HepG2 (cell line): Measurements from ENCODE around the gene SLC4A11. TPM values are rescaled to one million over a fixed set of nuclear protein-coding genes. Genes with fewer than 3 reads are reported as not detected.

Source experiments
- AKAP8 ChIP-seq: sonication (generic); formaldehyde crosslinking; IDR thresholded peaks from 2 replicates; pipeline ENCODE4 v1.5.1; 2020; ENCODE audit warnings: mild to moderate bottlenecking, missing genetic modification reagents
- CREB3 ChIP-seq: sonication (generic); formaldehyde crosslinking; IDR thresholded peaks from 2 replicates; pipeline ENCODE4 v1.5.0; 2020; ENCODE audit warnings: missing genetic modification reagents
- DRAP1 ChIP-seq: IDR thresholded peaks from 2 replicates; pipeline ENCODE4 v1.6.1; 2016; ENCODE audit warnings: missing genetic modification reagents, missing compliant biosample characterization
- ELK4 ChIP-seq: sonication (generic); formaldehyde crosslinking; IDR thresholded peaks from 2 replicates; pipeline ENCODE4 v1.9.0; 2021; ENCODE audit warnings: missing genetic modification reagents, borderline replicate concordance
- FOXA3 ChIP-seq: IDR thresholded peaks from 2 replicates; pipeline ENCODE4 v1.6.1; 2016; ENCODE audit warnings: missing genetic modification reagents, missing compliant biosample characterization
- GABPB1 ChIP-seq: IDR thresholded peaks from 2 replicates; pipeline ENCODE4 v1.6.1; 2016; ENCODE audit warnings: mild to moderate bottlenecking, missing genetic modification reagents, moderate library complexity, missing compliant biosample characterization
- HNF4G ChIP-seq, 2 experiments: sonication (generic) in 1 of 2; formaldehyde crosslinking in 1 of 2; IDR thresholded peaks; 2 replicates each; pipeline versions ENCODE4 v1.4.0 to v1.6.1; 2011 to 2020; ENCODE audit warnings: borderline replicate concordance in 2 of 2, low read depth in 2 of 2, mild to moderate bottlenecking in 2 of 2, low read length in 1 of 2, missing genetic modification reagents in 1 of 2, moderate library complexity in 1 of 2
- KLF15 ChIP-seq: sonication (generic); formaldehyde crosslinking; IDR thresholded peaks from 2 replicates; pipeline ENCODE4 v1.8.1; 2023; ENCODE audit warnings: borderline replicate concordance, mild to moderate bottlenecking, inconsistent platforms, missing genetic modification reagents, mixed read lengths
- MTA3 ChIP-seq: sonication (generic); formaldehyde crosslinking; IDR thresholded peaks from 2 replicates; pipeline ENCODE4 v1.4.0; 2020; ENCODE audit warnings: missing genetic modification reagents
- MXD3 ChIP-seq: IDR thresholded peaks from 2 replicates; pipeline ENCODE4 v1.6.1; 2016; ENCODE audit warnings: mild to moderate bottlenecking, missing biosample characterization, missing genetic modification reagents
- NFE2L1 ChIP-seq: sonication (generic); formaldehyde crosslinking; IDR thresholded peaks from 2 replicates; pipeline ENCODE4 v1.4.0; 2020; ENCODE audit warnings: missing genetic modification reagents, mild to moderate bottlenecking, borderline replicate concordance
- NFKBIZ ChIP-seq: IDR thresholded peaks from 2 replicates; pipeline ENCODE4 v1.6.1; 2018; ENCODE audit warnings: missing genetic modification reagents, missing compliant biosample characterization
- RAD51 ChIP-seq: fragments of 450-650 bp; IDR thresholded peaks from 2 replicates; pipeline ENCODE4 v1.6.1; 2016; ENCODE audit warnings: borderline replicate concordance
- TRIM22 ChIP-seq: fragments of 450-650 bp; IDR thresholded peaks from 2 replicates; pipeline ENCODE4 v1.6.1; 2017
- YY1 ChIP-seq: IDR thresholded peaks from 2 replicates; pipeline ENCODE4 v1.6.1; 2011; ENCODE audit warnings: low read length, low read depth, moderate library complexity, mild to moderate bottlenecking; ENCODE audit not compliant: insufficient read depth, insufficient replicate concordance
- ZBTB34 ChIP-seq: sonication (generic); formaldehyde crosslinking; IDR thresholded peaks from 2 replicates; pipeline ENCODE4 v1.8.0; 2022; ENCODE audit warnings: mild to moderate bottlenecking, missing genetic modification reagents
- ZFP91 ChIP-seq: sonication (generic); formaldehyde crosslinking; IDR thresholded peaks from 2 replicates; pipeline ENCODE4 v1.9.0; 2022; ENCODE audit warnings: missing genetic modification reagents, mild to moderate bottlenecking, borderline replicate concordance
- ZNF138 ChIP-seq: sonication (generic); formaldehyde crosslinking; IDR thresholded peaks from 2 replicates; pipeline ENCODE4 v1.5.0; 2020; ENCODE audit warnings: mild to moderate bottlenecking, low read depth, missing genetic modification reagents
- polyA plus RNA-seq, 8 experiments: library from polyadenylated mRNA; depleted of rRNA in 3 of 8; stranded (reverse) in 7 of 8; unstranded in 1 of 8; fragments of >200 nt; fragmentation: Illumina TruSeq in 4 of 8; extraction: Trizol in 4 of 8; gene quantifications; 2 replicates each; pipeline versions ENCODE4 v1.2.1 to v1.2.3, GENCODE V29; 2011 to 2016; ENCODE audit warnings: low read depth in 4 of 8, missing spikeins in 1 of 8, mixed read lengths in 1 of 8; ENCODE audit not compliant: insufficient read depth in 1 of 8
- total RNA-seq, 5 experiments: library from RNA; depleted of rRNA; stranded (reverse); fragments of >200 nt; fragmentation: Illumina TruSeq; extraction: Trizol; gene quantifications; 2 replicates each; pipeline ENCODE4 v1.2.3, GENCODE V29; 2016; ENCODE audit warnings: low read depth in 1 of 5

The SLC4A11 gene
- total and polyA plus RNA-seq, 2 of the 13 experiments (the other 11 are each of a cell fraction or from before 2014, with no cell fraction given), result 3.9 to 27.0 TPM

- TF ChIP-seq ZBTB34 (CRISPR knock-in tag) (0 out of 2 replicates have a peak, but pooled peaks have one; percentile 57), TRIM22 (no peak), MTA3 (CRISPR knock-in tag) (no peak), ZNF138 (no peak), RAD51 (no peak), MXD3 (CRISPR knock-in tag) (no peak; the same call in 1 of the 2 replicates), DRAP1 (CRISPR knock-in tag) (peak; percentile 50; the same call in 1 of the 2 replicates), NFKBIZ (CRISPR knock-in tag) (no peak), ZFP91 (peak; percentile 84), AKAP8 (peak; percentile 88; the same call in 1 of the 2 replicates), CREB3 (CRISPR knock-in tag) (no peak), FOXA3 (CRISPR knock-in tag) (peak; percentile 70), KLF15 (CRISPR knock-in tag) (no peak), YY1 (peak; percentile 35), HNF4G (IDR thresholded peaks at IDR 0.05; ENCODE audit: borderline replicate concordance, low read depth, low read length) (peak; percentile 92), HNF4G (CRISPR knock-in tag; IDR thresholded peaks at IDR 0.05; ENCODE audit: borderline replicate concordance, low read depth) (peak; percentile 89; the same call in 1 of the 2 replicates), NFE2L1 (CRISPR knock-in tag) (no peak), GABPB1 (CRISPR knock-in tag) (no peak), ELK4 (CRISPR knock-in tag) (no peak)
Observed at GRCh38 chr20:3231889-3232588, 7.0 kb downstream of the SLC4A11 start (continued).
